NCI-H2171 treated with DMSO at 0.1 percent for 48 hours (cell line): ENCODE data around the gene CAPN7.
A peak's percentile ranks its signal among the peaks of the same experiment; 100 is the strongest.

ENCODE experiments used
- DNase-seq: peaks from one replicate; lab custom pipeline; 2025; lab: John Stamatoyannopoulos, UW

Gene CAPN7

DNA sequence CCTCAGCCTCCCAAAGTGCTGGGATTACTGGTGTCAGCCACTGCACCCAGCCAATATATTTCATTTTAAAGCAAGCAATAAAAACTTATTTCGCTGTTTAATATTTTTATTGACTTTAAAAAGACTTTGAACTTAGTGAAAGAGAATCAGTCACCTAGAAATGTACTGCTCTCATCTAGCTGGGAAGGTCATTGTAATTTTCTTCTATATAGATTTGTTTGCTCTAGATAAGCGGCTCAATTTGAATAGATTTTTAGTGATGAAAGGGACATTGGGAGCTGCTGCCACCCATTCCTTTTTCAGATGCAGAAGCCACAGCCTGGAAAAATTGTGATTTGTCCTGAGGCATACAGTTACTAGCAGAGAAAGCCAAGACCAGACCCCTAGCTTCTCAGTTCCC lies 40.1 kb downstream of the CAPN7 start:
- DNase-seq = no peak

DNA sequence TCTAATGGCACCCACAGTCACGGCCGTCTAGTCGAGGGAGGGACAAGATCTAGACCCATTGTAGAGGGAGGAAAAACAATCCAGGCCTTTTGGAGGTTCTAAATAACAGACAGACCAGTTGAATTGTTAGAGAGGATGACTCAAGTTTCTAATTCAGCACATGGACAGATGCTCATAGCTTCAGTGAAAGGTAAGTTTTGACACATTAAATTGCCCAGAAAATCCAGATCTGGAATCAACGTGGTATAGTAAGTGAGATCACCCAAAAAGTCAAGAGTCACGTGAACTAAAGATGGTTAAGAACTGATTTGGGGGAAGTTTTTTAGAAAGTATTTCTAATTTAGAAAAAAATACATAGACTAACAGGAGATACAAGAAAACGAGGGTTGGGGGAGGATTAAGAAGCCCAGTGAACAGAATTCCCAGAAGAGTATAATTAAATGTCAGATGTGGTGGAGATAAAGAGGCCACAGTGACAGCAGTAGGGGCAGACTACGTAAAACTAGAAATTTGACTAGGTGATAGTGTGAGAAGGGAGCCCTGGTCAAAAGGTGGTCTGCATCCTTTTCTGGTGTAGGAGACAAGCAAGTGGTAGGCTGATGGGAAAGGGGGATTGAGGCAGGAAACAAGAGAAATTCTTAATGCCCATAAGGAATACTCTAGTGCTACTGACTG lies 47.1 kb downstream of the CAPN7 start:
- DNase-seq = no peak

DNA sequence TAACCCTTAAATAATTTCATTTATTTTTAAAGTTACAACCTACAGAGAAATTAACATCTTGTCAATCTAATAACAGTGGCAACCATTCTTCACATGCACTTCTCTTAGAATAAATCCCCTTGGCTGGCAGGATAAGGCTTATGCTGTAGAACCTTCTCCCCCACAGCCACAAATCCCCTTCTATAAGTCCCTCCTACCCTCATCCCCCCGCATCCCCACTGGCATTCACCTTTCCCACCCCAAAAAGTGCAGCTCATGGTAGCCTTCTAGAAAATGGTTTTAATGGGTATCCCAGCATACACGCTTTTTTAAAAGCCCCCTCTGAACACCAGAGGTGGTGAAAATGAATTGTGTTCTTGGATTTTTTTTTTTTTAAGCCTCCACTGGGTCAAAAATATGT lies 49.2 kb downstream of the CAPN7 start:
- DNase-seq = no peak

DNA sequence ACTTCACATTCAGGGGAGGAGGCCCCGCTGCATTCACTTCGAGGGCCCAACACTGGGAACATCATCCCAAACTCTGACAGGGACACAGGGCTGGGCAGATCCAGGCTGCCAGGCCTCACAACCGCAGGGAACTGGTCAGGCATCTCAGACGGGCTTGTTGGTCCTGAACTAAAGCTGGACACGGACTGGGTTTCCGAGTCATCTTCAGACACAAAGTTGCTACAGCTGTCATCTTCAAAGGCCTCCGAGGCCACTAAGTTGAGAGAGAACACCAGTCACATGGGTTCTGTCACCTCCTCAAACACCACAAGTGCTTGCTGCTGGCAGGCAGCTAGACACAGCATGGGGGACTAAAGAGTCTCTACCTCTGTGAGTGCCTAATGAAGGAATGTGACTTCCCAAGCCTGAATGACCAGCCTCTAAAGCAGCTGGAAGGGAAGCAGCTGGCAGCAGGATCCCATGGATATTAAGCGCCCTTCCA lies 50.9 kb downstream of the CAPN7 start:
- DNase-seq = no peak

DNA sequence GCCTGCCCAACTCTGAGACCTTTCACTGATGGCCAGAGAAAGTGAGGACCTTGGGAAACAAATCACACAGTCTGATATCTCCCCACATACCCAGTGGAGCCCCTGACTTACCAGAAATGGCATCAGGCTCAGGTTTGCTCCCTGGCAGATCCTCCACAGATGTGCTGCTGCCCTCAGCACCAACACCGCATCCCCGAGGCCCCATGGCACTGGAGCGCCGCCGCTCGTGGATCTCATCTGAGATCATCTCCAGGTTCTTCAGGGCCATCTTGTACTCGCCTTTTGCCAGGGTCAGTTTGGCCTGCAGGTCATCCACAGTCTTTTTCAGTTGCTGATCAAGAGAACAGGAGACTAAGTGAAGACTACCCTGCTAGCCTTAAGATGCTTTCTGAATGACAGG lies 52.7 kb downstream of the CAPN7 start:
- DNase-seq = no peak

DNA sequence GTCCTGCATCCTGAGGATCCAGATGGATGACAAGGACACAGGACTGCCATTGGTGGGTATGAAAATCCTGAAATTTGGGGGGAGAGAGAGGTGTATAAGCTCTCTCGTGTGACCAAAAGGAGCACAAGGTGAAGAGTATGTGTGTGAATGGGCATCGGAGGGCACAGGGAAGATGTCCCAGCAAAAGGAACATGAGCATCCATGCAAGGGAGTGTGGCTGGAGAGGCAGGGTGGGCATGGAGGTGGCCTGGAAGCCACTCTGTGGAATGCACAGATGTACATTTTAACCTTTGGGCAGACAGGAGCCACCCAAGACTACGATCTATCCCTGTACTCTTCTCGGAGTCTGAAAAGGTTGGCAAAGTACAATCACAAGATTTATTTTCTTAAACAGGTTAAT lies 54.5 kb downstream of the CAPN7 start:
- no peak for DNase-seq

DNA sequence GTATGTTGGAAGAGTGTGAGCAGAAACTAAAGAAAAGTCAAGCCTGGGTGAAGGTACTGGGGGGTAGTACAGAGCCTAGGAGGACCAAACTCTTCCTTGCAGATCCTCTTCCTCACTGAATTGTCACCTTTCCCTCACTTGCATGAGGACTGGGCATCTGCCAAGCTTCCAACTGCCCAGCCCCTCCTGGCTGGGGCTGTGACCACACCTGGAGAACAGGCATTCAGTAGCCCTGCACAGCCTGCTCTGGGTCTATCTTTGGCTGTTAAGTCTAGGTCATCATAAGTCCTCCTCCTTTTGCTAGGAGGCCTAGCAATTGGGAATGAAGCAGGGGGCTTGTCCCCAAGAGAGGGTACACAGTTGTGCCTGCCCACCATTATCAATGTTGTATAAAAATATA lies 55.2 kb downstream of the CAPN7 start:
- no peak for DNase-seq

DNA sequence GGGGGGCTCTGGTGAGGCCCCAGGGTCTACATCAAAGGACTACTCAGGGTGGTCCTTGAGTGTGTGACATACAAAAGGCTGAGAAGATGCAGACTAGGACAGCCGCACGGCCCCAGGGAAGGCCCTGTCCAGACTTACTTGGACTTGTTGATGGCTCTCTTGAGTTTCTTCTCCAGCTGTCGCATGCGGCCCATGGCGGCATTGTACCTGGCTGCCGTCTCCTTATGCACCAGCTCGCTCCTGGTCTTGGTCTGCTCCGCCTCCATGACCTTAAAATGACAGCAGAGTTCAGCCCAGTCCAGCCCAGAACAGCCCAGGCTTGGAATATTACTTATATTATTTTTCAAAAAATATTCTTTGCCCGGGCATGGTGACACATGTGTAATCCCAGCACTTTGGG lies 56.0 kb downstream of the CAPN7 start:
- DNase-seq = no peak

DNA sequence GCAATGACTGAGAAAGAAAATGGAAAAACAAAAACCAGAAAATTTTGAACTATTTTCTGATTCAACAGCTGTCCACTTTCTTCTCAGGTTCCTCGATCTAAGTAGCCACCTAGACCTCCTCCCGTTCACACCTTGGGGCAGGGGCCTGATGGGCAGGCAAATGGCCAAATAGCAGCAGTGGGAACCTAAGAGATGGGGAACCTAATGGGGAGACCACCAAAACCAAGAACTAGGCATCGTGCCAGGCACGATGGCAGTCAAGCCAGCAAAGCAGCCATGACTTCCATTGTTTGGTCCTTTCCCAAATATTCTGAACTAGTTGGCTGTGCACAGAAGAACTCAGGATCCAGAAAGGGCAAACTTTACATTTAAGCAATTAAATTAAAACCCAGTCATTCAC lies 57.1 kb downstream of the CAPN7 start:
- no peak for DNase-seq

DNA sequence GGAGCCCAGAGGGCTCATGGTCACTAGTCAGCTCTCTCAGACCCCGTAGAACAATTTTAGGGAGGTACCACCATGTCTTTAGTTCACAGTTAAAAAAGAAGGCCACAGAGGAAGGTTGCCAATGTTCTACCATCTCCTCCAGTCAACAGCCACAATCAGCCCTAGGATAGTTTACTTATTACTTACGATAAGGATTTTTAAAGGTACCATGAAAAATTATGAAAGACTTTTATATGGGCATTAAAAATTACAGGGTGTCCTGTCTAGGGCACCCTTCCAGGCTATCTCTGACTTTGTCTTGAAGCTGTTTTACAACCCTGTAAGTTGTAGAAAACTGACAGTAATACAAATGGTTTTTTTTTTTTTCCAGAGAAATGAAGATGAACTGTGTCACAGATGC lies 57.9 kb downstream of the CAPN7 start:
- no peak for DNase-seq

DNA sequence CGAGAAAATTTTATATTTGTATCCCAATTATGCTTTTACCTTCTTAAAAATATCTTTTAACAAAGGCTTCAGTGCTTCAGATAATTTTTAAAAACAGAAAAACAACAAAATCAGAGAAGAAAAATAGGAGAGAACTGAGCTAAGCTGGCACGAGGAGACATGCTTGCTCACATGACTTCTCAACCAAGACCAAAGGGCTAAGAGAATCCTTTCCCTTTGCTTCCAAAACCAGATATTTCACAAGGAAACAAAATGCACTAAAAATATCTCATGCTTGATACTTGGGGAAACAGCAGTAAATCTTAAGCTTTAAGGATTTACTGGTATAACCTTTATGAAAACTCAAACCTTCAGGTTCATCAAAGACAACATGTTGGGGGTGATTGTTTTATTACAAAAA lies 58.4 kb downstream of the CAPN7 start:
- no peak for DNase-seq

DNA sequence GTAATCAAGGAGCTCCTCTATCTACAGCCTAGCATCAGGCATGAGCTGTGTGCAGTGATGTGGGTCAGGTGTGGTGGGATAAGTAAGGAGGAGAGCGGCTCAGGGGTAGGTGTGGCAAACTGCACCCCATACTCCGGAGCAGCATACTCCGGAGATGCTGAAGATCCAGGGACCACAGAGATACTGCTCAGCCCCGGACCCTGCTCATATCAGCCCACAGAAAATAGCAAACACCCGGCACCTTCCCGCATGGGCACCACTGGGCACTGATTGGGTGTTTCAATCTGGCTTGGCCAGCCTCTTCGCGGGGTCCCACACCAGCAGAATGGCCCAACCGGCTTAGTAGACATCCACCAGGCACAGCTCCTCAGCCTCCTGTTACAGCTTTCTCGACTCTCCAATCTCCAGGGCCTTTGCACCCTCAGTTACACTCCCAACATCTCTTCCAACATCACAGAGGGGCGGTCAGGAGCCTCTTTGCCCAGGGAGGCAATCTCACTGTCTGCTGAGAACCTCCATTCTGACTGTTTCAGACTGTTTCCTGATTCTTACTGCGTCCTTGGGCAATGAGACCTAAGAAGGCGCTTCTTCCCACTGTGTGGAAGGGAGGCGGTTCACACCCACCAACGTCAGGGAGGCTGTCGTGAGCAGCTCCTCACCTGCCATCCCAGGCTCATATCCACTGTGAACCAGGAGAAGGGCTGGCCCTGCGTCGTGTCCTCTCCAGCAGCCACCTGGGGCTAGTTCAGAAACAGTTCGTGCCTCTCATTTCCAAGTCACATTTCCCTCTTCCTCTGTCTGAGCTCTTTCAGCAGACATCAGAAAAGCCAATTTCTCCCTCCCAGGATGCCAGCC lies 59.8 kb downstream of the CAPN7 start:
- DNase-seq = no peak

DNA sequence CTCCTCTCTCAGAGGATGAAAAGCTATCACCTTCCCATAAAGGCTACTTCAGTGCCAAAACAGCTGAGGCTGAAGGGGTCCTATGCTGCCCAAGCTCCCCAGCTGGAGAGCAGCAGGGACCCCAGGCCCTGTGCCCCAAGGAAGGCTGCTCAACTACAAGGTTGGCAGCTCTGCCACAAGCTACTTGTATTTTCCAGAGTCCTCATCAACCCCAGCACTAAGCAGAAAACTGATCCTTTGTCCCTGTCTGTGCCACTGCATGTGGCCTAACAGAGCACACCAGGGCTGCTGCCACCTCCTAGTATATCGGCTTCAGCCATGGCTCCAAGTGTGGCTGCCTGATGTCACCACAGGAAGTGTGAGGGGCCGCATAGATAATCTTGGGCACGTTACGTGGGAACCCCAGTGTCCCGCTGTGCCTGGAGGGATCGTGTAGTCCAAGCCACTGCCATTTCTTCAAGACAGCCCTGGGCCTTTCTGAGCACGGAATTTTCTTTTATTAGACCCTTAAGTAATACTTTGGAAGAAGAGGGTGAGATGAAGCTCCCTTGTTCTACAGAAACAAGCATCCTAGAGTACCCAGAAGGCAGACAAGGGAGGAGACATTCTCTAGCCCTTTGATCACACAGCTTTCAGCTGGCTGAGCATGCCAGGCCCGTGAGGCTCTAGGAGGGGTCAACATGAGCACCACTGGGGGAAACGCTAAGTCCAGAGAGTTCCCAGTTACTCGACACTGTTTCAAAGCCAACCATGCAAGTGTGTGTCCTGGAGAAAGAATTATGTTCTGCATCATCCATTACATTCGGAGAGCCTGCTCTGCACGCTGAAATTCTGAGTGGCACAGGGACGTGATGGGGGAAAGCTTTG lies 60.7 kb downstream of the CAPN7 start:
- no peak for DNase-seq

DNA sequence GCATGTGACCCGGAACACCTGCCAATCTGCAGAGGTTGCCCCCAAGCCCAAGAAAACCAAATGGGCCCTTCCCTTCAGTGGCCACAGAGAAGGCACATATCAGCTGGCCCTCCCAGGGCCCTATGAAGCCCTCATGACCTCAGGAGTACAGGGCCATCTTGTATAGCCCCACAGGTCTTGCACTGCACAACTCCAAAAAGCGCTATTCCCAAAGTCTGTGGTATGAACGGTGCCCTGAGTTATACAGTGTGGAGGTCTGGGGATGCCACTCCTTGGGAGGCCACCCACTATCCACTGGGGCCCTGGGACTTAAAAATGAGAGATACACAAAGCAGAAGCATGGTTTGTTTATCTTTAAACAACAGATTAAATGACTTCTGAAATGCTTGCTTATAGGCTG lies 61.5 kb downstream of the CAPN7 start:
- no peak for DNase-seq

DNA sequence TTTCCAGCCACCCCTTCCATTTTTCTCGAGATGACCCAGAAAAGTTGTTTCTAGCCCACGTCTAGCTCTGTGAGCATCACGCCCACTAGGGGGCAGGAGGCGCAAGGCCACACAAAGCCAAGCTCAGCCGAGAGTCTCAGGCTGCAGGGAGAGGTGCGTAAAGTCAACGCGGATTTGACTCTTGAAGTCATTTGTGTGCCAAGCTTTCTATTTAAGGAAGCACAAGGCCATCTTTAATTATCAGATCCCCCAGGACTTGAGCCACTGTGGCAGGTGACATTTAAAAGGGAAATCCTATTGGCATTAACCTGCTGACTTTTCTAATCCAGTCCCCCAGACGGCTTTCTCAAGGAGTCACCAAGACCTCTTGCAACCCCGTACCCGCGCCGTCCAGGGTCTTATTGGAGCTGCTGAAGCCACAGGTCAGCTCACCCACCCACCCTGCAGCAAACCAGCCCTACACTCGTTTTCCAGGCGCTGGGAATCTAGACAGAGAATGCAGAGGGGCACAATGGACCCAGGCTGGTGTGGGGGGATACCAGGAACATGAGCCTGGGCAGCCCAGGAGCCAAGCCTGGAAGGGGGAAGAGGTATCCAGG lies 62.1 kb downstream of the CAPN7 start:
- DNase-seq = peak; percentile 55

DNA sequence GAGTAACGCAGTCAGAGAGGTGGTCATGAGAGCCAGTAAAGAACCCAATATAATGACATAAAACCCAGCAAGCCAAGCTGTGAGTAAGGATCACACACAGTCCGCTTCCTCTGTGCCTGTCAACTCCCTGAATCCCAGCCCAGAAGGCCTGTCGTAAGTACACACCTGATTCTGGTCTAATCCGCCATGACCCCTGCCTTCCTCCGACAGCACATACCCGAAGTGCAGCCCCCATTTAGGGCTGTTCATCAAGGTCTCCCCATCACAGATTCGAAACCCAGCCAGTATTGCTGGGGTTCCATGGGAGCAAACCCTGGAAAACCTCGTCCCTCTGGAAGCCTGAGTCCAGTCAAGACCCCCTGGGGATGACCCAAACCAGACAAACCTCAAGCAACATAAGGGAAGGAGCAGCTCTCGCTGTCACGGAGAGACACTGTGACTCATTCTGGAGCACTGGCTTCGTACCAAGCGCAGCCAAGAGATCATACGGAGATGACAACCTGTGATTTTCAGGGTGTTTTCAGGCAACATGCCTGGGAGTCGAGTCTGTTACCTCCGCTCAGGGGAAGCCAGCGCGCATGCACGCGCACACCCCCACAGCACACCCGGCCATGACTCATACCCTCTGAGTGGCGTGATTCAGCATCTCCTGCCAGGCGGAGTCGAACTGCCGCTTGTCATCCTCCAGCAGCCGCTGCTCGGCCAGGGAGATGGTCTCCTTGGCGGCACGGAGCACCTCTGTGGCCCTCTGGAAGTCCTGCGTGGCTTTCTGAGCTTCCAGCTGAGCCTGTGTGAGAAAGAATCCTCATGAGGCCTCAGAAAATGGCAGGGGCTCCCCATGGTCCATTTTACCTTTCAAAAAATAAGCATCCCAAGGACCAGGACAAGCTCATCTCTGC lies 63.3 kb downstream of the CAPN7 start:
- DNase-seq = peak; percentile 52

DNA sequence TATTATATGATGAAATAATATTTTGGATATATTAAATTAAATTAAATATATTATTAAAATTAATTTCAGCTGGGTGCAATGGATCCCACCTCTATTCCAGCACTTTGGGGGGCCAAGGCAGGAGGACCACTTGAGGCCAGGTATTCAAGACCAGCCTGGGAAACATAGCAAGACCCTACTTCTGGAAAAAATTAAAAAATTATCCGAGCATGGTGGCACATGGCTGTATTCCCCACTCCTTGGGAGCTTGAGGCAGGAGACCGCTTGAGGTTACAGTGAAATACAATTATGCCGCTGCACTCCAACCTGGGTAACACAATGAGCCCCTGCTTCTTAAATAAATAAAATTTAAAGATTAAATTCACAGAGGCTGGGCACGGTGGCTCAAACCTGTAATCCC lies 65.0 kb downstream of the CAPN7 start:
- no peak for DNase-seq

DNA sequence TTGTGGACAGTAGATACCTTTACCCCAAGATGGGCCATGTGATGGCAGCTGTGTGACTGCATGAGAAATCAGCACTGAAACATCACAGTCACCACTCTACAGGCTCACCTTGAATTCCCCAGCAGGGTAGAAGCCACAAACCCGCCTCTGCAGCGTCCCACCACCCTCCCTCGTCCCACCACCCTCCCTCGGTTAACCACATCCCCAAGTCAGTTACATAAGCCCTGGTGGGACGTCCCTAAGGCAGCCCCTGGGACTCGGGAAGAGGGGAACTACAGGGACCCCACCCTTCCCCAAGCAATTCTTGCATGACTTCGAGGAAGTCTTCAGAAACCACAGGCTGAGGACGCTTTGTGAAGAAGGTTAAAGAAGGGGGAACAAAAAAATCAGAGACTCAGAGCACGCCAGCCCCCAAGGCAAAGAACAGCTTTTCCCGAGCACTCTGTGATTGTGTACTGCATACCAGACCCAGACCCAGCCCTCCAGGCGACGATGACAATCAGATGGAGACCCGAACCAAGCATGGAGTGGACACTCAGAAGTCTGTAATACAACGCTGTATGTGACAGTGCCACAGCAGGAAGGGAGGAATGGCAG lies 65.8 kb downstream of the CAPN7 start:
- no peak for DNase-seq

DNA sequence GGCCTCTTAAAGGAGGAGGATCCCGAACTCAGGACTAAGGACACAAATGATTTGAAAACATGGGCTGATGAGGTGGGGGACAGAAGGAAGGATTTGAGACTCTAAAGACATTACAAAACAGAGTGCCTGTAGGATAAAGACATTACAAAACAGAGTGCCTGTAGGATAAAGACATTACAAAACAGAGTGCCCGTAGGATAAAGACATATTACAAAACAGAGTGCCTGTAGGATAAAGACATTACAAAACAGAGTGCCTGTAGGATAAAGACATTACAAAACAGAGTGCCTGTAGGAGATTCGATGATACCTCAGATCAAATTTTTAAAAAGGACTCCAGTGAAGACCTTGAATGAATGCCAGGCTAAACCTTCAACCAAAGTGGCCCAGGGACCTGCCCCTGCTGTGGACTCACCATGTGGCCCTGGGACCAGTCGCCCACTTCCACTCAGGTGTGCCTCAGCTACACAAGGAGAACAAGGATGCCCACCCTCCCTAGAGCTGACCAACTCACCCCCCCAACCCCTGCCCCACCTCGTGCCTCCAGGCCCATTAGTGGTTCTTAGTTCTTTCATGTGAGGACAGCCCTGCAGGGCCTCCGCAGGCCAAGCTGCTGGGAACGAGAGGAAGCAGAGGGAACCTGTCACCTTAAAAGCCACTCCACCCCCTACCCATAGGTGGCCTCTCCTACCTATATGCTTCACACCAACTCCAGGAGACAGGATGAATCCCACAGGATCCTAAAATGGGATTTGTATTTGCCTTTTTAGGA lies 66.6 kb downstream of the CAPN7 start:
- DNase-seq = no peak

DNA sequence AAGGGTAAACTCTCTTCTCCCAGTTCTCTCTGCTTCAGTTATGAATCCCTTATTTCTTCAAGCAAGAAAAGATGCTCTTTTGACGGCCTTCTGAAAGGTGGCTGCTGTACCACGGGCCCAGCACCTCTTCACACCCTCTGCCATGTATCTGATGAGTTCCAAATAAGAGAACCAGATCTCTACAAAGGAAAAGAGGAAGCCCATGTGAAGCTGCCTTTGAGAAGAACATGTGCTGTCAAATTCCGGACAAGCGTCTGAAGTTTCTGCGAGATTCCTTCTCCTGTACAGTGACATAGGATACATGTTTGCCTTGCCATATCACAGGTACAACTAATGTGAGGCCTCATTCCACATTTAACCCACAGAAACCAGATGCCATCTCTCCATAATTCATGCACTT lies 67.2 kb downstream of the CAPN7 start:
- no peak for DNase-seq
